Measurements from ENCODE around the gene KCNJ12.

KCNJ12 gene

DNA sequence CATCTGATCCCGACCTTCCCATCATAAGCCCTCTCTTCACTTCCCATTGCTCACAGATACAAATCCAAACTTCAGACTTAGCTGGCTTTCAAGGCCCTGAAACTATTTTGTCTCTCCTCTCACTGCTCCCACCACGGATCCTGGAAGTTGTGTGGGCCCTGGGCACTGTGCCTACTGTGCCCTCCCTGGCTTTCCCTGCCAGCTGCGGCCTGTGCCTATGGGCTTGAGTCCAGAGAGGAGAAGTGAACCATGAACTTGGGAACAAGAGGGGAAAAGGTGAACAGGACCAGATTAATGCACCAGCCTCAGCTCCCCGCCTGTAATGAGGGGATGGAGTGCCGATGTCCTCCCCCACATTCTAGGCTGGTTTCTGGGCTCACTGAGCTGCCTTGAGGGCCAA is 18.9 kb upstream of the KCNJ12 start:
- no peak overlapping the region for H2BK5ac ChIP-seq (ENCODE audit: low read depth, low read length, poor library complexity, severe bottlenecking)
- H3K4me3 ChIP-seq (ENCODE audit: insufficient read depth in 1 of 2, low read depth in 1 of 2, low read length in 2 of 2) = no peak overlapping the region
- H3K4ac ChIP-seq (ENCODE audit: low read depth in 1 of 2, low read length in 2 of 2) = no peak overlapping the region
- no peak overlapping the region for H4K8ac ChIP-seq (ENCODE audit: low read length)
- H2BK120ac ChIP-seq (ENCODE audit: low read depth, low read length) = no peak overlapping the region
- no peak overlapping the region for H2AFZ ChIP-seq (ENCODE audit: low read depth, low read length)
- no peaks in the 10 kb centered on the region for H3K9me3 ChIP-seq (ENCODE audit: control insufficient read depth, low read length)
- H3K79me1 ChIP-seq (replicated peaks; ENCODE audit: low read length, poor library complexity, severe bottlenecking) = no peaks in the 10 kb centered on the region
- no peak overlapping the region for H3K9ac ChIP-seq (ENCODE audit: low read length)
- H4K91ac ChIP-seq (ENCODE audit: low read length) = no peak overlapping the region
- H3K27me3 ChIP-seq (ENCODE audit: control insufficient read depth in 1 of 2, insufficient read depth in 1 of 2, low read length in 2 of 2) = peaks cover 25 to 59% of the 10 kb centered on the region in 2 experiments
- DNase-seq = no peak
- H3K14ac ChIP-seq (ENCODE audit: low read length in 2 of 2) = no peak overlapping the region
- no peak overlapping the region for H2BK12ac ChIP-seq (ENCODE audit: low read length in 2 of 2)
- H3K4me1 ChIP-seq (ENCODE audit: control insufficient read depth, insufficient read depth, low read depth, low read length) = peaks cover 2% of the 10 kb centered on the region
- no peak overlapping the region for H3K4me2 ChIP-seq (ENCODE audit: low read length, poor library complexity, severe bottlenecking)
- H2BK15ac ChIP-seq (ENCODE audit: low read depth, poor library complexity, severe bottlenecking) = no peak overlapping the region
- H3K27ac ChIP-seq (ENCODE audit: low read length, poor library complexity, severe bottlenecking) = no peak overlapping the region
- H2AK5ac ChIP-seq (ENCODE audit: low read length, severe bottlenecking) = no peak overlapping the region
- no peak overlapping the region for H3K23ac ChIP-seq (ENCODE audit: low read length in 2 of 2)
- WGBS = 81% methylated on average over 5 of the region's 5 CpGs
- no peak overlapping the region for H3K18ac ChIP-seq (ENCODE audit: low read depth in 1 of 2, low read length in 2 of 2)
- H3K36me3 ChIP-seq (ENCODE audit: control insufficient read depth in 1 of 2, insufficient read depth in 2 of 2, low read depth in 1 of 2, low read length in 2 of 2) = peaks cover 0 to 4% of the 10 kb centered on the region in 2 experiments

GRCh38 chr17:21357696-21358656 is 18.2 kb upstream of the KCNJ12 start:
- no peak overlapping the region for H3K4me3 ChIP-seq (ENCODE audit: insufficient read depth in 1 of 2, low read depth in 1 of 2, low read length in 2 of 2)
- H2AFZ ChIP-seq (ENCODE audit: low read depth, low read length) = no peak overlapping the region
- H3K9me3 ChIP-seq (ENCODE audit: control insufficient read depth, low read length) = no peaks in the 10 kb centered on the region
- H2AK5ac ChIP-seq (ENCODE audit: low read length, severe bottlenecking) = no peak overlapping the region
- H4K91ac ChIP-seq (ENCODE audit: low read length) = no peak overlapping the region
- H3K4me1 ChIP-seq (ENCODE audit: control insufficient read depth, insufficient read depth, low read depth, low read length) = peaks cover 2% of the 10 kb centered on the region
- no peak overlapping the region for H4K8ac ChIP-seq (ENCODE audit: low read length)
- no peak for DNase-seq
- H3K27me3 ChIP-seq (ENCODE audit: control insufficient read depth in 1 of 2, insufficient read depth in 1 of 2, low read length in 2 of 2) = peaks cover 32 to 53% of the 10 kb centered on the region in 2 experiments
- H3K18ac ChIP-seq (ENCODE audit: low read depth in 1 of 2, low read length in 2 of 2) = no peak overlapping the region
- H2BK5ac ChIP-seq (ENCODE audit: low read depth, low read length, poor library complexity, severe bottlenecking) = no peak overlapping the region
- H3K23ac ChIP-seq (ENCODE audit: low read length in 2 of 2) = no peak overlapping the region
- peaks cover 0 to 4% of the 10 kb centered on the region in 2 experiments for H3K36me3 ChIP-seq (ENCODE audit: control insufficient read depth in 1 of 2, insufficient read depth in 2 of 2, low read depth in 1 of 2, low read length in 2 of 2)
- H3K27ac ChIP-seq (ENCODE audit: low read length, poor library complexity, severe bottlenecking) = no peak overlapping the region
- H3K14ac ChIP-seq (ENCODE audit: low read length in 2 of 2) = no peak overlapping the region
- no peak overlapping the region for H2BK15ac ChIP-seq (ENCODE audit: low read depth, poor library complexity, severe bottlenecking)
- H3K9ac ChIP-seq (ENCODE audit: low read length) = no peak overlapping the region
- no peak overlapping the region for H2BK120ac ChIP-seq (ENCODE audit: low read depth, low read length)
- 27% methylated on average over 7 of the region's 10 CpGs for WGBS
- H2BK12ac ChIP-seq (ENCODE audit: low read length in 2 of 2) = no peak overlapping the region
- no peaks in the 10 kb centered on the region for H3K79me1 ChIP-seq (replicated peaks; ENCODE audit: low read length, poor library complexity, severe bottlenecking)
- no peak overlapping the region for H3K4me2 ChIP-seq (ENCODE audit: low read length, poor library complexity, severe bottlenecking)
- H3K4ac ChIP-seq (ENCODE audit: low read depth in 1 of 2, low read length in 2 of 2) = no peak overlapping the region

- Histone ChIP-seq H3K18ac (ENCODE audit: low read depth in 1 of 2, low read length in 2 of 2) (no peak overlapping the region), H3K27me3 (ENCODE audit: control insufficient read depth in 1 of 2, insufficient read depth in 1 of 2, low read length in 2 of 2) (peaks cover 39 to 51% of the 10 kb centered on the region in 2 experiments), H4K8ac (ENCODE audit: low read length) (no peak overlapping the region), H3K36me3 (ENCODE audit: control insufficient read depth in 1 of 2, insufficient read depth in 2 of 2, low read depth in 1 of 2, low read length in 2 of 2) (peaks cover 0 to 4% of the 10 kb centered on the region in 2 experiments), H2AFZ (ENCODE audit: low read depth, low read length) (no peak overlapping the region), H2AK5ac (ENCODE audit: low read length, severe bottlenecking) (no peak overlapping the region), H3K14ac (ENCODE audit: low read length in 2 of 2) (no peak overlapping the region), H3K79me1 (replicated peaks; ENCODE audit: low read length, poor library complexity, severe bottlenecking) (no peaks in the 10 kb centered on the region), H3K23ac (ENCODE audit: low read length in 2 of 2) (no peak overlapping the region), H4K91ac (ENCODE audit: low read length) (no peak overlapping the region), H3K4me2 (ENCODE audit: low read length, poor library complexity, severe bottlenecking) (no peak overlapping the region), H3K4me1 (ENCODE audit: control insufficient read depth, insufficient read depth, low read depth, low read length) (peaks cover 2% of the 10 kb centered on the region), H3K4ac (ENCODE audit: low read depth in 1 of 2, low read length in 2 of 2) (no peak overlapping the region), H3K27ac (ENCODE audit: low read length, poor library complexity, severe bottlenecking) (no peak overlapping the region), H2BK15ac (ENCODE audit: low read depth, poor library complexity, severe bottlenecking) (no peak overlapping the region), H3K9ac (ENCODE audit: low read length) (no peak overlapping the region), H3K4me3 (ENCODE audit: insufficient read depth in 1 of 2, low read depth in 1 of 2, low read length in 2 of 2) (no peak overlapping the region), H3K9me3 (ENCODE audit: control insufficient read depth, low read length) (no peaks in the 10 kb centered on the region), H2BK5ac (ENCODE audit: low read depth, low read length, poor library complexity, severe bottlenecking) (no peak overlapping the region), H2BK12ac (ENCODE audit: low read length in 2 of 2) (no peak overlapping the region), H2BK120ac (ENCODE audit: low read depth, low read length) (no peak overlapping the region)
- 53% methylated on average over 12 of the region's 12 CpGs for WGBS
- no peak for DNase-seq
These were observed 17.3 kb upstream of the KCNJ12 start for GRCh38 chr17:21358682-21359482.

- 92% methylated on average over 9 of the region's 9 CpGs for WGBS
- Histone ChIP-seq H4K8ac (ENCODE audit: low read length) (no peak overlapping the region), H2BK15ac (ENCODE audit: low read depth, poor library complexity, severe bottlenecking) (no peak overlapping the region), H3K79me1 (replicated peaks; ENCODE audit: low read length, poor library complexity, severe bottlenecking) (no peaks in the 10 kb centered on the region), H3K9ac (ENCODE audit: low read length) (no peak overlapping the region), H3K23ac (ENCODE audit: low read length in 2 of 2) (no peak overlapping the region), H3K9me3 (ENCODE audit: control insufficient read depth, low read length) (no peaks in the 10 kb centered on the region), H3K14ac (ENCODE audit: low read length in 2 of 2) (no peak overlapping the region), H3K4me3 (ENCODE audit: insufficient read depth in 1 of 2, low read depth in 1 of 2, low read length in 2 of 2) (no peak overlapping the region), H3K4me1 (ENCODE audit: control insufficient read depth, insufficient read depth, low read depth, low read length) (peaks cover 2% of the 10 kb centered on the region), H4K91ac (ENCODE audit: low read length) (no peak overlapping the region), H2AK5ac (ENCODE audit: low read length, severe bottlenecking) (no peak overlapping the region), H2BK12ac (ENCODE audit: low read length in 2 of 2) (no peak overlapping the region), H3K36me3 (ENCODE audit: control insufficient read depth in 1 of 2, insufficient read depth in 2 of 2, low read depth in 1 of 2, low read length in 2 of 2) (peaks cover 0 to 4% of the 10 kb centered on the region in 2 experiments), H3K27ac (ENCODE audit: low read length, poor library complexity, severe bottlenecking) (no peak overlapping the region), H3K4ac (ENCODE audit: low read depth in 1 of 2, low read length in 2 of 2) (no peak overlapping the region), H3K4me2 (ENCODE audit: low read length, poor library complexity, severe bottlenecking) (no peak overlapping the region), H2BK120ac (ENCODE audit: low read depth, low read length) (no peak overlapping the region), H3K27me3 (ENCODE audit: control insufficient read depth in 1 of 2, insufficient read depth in 1 of 2, low read length in 2 of 2) (peaks cover 42 to 55% of the 10 kb centered on the region in 2 experiments), H2BK5ac (ENCODE audit: low read depth, low read length, poor library complexity, severe bottlenecking) (no peak overlapping the region), H3K18ac (ENCODE audit: low read depth in 1 of 2, low read length in 2 of 2) (no peak overlapping the region), H2AFZ (ENCODE audit: low read depth, low read length) (no peak overlapping the region)
- no peak for DNase-seq
These were observed 16.7 kb upstream of the KCNJ12 start for GRCh38 chr17:21359483-21359840.

Data from mesenchymal stem cell (in vitro differentiated cells and primary cell).